ENCODE measurements around the gene LRP1B. TPM values are rescaled to one million over a fixed set of nuclear protein-coding genes. Genes with fewer than 3 reads are reported as not detected.

LRP1B gene
- total and polyA plus RNA-seq, 2 donors from 2014 or later: 0.69 to 1.2 TPM

DNA sequence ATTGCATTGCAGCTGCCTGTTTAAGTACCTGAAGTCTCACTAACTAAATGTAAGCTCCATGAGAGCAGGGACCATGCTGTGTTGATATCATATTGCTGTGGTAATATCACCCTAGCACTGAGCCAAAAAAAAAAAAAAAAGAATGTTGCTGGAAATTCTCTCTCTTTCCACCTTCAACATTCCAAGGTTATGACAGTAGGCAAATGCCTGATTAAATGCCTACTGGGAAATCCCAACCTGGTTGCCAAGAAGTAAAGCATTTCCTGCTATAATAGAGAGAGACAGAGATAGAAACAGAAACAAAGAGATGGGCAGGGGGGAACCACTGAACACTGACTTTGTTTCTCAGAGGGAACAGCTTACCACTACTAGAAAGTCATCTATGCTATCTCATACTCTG, 1604.2 kb downstream of the LRP1B start:
- no peaks in the 10 kb centered on the region for H3K9me3 ChIP-seq (ENCODE audit: control insufficient read depth in 2 of 3, insufficient read depth in 1 of 3, low read length in 3 of 3)
- DNase-seq: no peak
- no peaks in the 10 kb centered on the region for H3K27me3 ChIP-seq (ENCODE audit: control insufficient read depth, insufficient read depth, low read length)
- FAIRE-seq: no peak
- no peaks in the 10 kb centered on the region for H3K4me1 ChIP-seq (ENCODE audit: control insufficient read depth in 2 of 3, insufficient read depth in 2 of 3, low read depth in 1 of 3, low read length in 3 of 3)
- no peak overlapping the region for H3K9ac ChIP-seq (ENCODE audit: low read length in 3 of 3)
- H3K4me3 ChIP-seq (ENCODE audit: low read length in 3 of 3): no peak overlapping the region
- no peaks in the 10 kb centered on the region for H3K36me3 ChIP-seq (ENCODE audit: control insufficient read depth in 2 of 3, insufficient read depth in 3 of 3, low read length in 3 of 3)
- intact Hi-C loops (cut with DNase I): no loop called here
- TF ChIP-seq, protein P1, sequence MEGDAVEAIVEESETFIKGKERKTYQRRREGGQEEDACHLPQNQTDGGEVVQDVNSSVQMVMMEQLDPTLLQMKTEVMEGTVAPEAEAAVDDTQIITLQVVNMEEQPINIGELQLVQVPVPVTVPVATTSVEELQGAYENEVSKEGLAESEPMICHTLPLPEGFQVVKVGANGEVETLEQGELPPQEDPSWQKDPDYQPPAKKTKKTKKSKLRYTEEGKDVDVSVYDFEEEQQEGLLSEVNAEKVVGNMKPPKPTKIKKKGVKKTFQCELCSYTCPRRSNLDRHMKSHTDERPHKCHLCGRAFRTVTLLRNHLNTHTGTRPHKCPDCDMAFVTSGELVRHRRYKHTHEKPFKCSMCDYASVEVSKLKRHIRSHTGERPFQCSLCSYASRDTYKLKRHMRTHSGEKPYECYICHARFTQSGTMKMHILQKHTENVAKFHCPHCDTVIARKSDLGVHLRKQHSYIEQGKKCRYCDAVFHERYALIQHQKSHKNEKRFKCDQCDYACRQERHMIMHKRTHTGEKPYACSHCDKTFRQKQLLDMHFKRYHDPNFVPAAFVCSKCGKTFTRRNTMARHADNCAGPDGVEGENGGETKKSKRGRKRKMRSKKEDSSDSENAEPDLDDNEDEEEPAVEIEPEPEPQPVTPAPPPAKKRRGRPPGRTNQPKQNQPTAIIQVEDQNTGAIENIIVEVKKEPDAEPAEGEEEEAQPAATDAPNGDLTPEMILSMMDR (IDR thresholded peaks at IDR 0.05; ENCODE audit: borderline replicate concordance, extremely low read depth, insufficient read depth): no peak
- H3K27ac ChIP-seq (ENCODE audit: low read depth in 2 of 2, low read length in 2 of 2): no peak overlapping the region

DNA sequence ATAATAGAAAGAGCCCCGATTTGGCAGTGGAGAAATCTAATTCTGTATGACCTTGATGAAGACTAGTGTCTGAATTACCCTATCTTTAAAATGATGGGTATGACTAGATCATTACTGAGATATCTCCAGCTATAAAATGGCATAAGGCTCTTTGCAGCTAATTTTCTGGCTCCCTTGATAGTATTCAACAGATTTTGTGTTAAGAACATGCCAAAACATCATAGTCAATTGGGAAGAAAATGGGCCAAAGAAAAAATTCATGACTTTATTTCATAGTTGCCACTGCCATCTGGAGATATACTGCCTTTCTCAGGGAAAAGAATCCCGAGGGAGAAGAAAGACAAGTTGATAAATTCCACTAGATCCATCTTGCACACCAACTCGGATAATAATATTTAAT, 1618.7 kb downstream of the LRP1B start:
- FAIRE-seq (no peak), DNase-seq (no peak)
- Histone ChIP-seq H3K4me3 (ENCODE audit: low read length in 3 of 3) (no peak overlapping the region), H3K27me3 (ENCODE audit: control insufficient read depth, insufficient read depth, low read length) (no peaks in the 10 kb centered on the region), H3K9ac (ENCODE audit: low read length in 3 of 3) (no peak overlapping the region), H3K27ac (ENCODE audit: low read depth in 2 of 2, low read length in 2 of 2) (no peak overlapping the region), H3K9me3 (ENCODE audit: control insufficient read depth in 2 of 3, insufficient read depth in 1 of 3, low read length in 3 of 3) (no peaks in the 10 kb centered on the region), H3K4me1 (ENCODE audit: control insufficient read depth in 2 of 3, insufficient read depth in 2 of 3, low read depth in 1 of 3, low read length in 3 of 3) (no peaks in the 10 kb centered on the region), H3K36me3 (ENCODE audit: control insufficient read depth in 2 of 3, insufficient read depth in 3 of 3, low read length in 3 of 3) (no peaks in the 10 kb centered on the region)
- TF ChIP-seq, protein P1 (IDR thresholded peaks at IDR 0.05; ENCODE audit: borderline replicate concordance, extremely low read depth, insufficient read depth): no peak
- intact Hi-C loops (cut with DNase I): no loop called here

DNA sequence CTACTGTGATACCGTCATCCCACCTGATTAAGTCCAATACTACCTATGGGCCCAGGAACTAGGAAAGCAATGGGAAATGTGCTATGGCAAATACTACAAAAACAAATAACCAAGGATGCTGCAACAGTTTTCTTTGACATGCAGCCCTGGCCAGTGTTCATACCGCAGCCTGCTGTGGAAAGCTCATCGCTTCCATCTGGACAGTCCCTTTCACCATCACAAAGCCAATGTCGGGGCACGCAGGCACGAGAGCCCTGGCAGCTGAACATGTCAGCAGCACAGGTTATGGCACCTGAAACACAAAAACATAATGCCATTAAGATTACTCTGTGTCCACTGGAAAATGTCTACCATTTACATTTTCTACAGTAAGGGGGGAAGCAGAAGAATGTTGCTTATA, 1621.1 kb downstream of the LRP1B start:
- TF ChIP-seq, protein P1 (IDR thresholded peaks at IDR 0.05; ENCODE audit: borderline replicate concordance, extremely low read depth, insufficient read depth): no peak
- DNase-seq (no peak), FAIRE-seq (no peak)

DNA sequence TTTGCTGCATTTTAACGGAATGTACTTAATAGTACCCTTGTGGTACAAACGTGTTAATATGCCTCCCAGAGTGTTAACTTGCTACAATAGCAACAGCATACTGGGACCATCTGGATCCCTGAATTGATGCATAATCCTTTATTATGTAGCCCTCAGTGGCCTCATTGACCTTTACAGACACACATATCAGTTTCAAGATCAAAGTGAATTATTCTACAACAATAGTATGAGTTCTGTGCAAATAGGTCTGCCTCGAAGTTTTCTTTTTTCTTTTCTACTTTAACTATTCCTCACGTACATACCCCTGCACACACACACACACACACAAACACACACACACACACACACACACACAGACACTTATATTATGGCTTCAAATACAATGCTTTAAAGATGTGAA, 1622.1 kb downstream of the LRP1B start:
- Histone ChIP-seq H3K36me3 (ENCODE audit: control insufficient read depth in 2 of 3, insufficient read depth in 3 of 3, low read length in 3 of 3) (no peaks in the 10 kb centered on the region), H3K27ac (ENCODE audit: low read depth in 2 of 2, low read length in 2 of 2) (no peak overlapping the region), H3K4me1 (ENCODE audit: control insufficient read depth in 2 of 3, insufficient read depth in 2 of 3, low read depth in 1 of 3, low read length in 3 of 3) (no peaks in the 10 kb centered on the region), H3K4me3 (ENCODE audit: low read length in 3 of 3) (no peak overlapping the region), H3K27me3 (ENCODE audit: control insufficient read depth, insufficient read depth, low read length) (no peaks in the 10 kb centered on the region), H3K9me3 (ENCODE audit: control insufficient read depth in 2 of 3, insufficient read depth in 1 of 3, low read length in 3 of 3) (no peaks in the 10 kb centered on the region), H3K9ac (ENCODE audit: low read length in 3 of 3) (no peak overlapping the region)
- intact Hi-C loops (cut with DNase I): no loop called here
- TF ChIP-seq, protein P1 (IDR thresholded peaks at IDR 0.05; ENCODE audit: borderline replicate concordance, extremely low read depth, insufficient read depth): no peak
- DNase-seq: no peak
- FAIRE-seq: no peak

More for the DNA sequence above, 1621.1 kb downstream of the LRP1B start:
- no peaks in the 10 kb centered on the region for H3K9me3 ChIP-seq (ENCODE audit: control insufficient read depth in 2 of 3, insufficient read depth in 1 of 3, low read length in 3 of 3)
- no peak overlapping the region for H3K4me3 ChIP-seq (ENCODE audit: low read length in 3 of 3)
- no peak overlapping the region for H3K27ac ChIP-seq (ENCODE audit: low read depth in 2 of 2, low read length in 2 of 2)
- no peak overlapping the region for H3K9ac ChIP-seq (ENCODE audit: low read length in 3 of 3)
- H3K4me1 ChIP-seq (ENCODE audit: control insufficient read depth in 2 of 3, insufficient read depth in 2 of 3, low read depth in 1 of 3, low read length in 3 of 3): no peaks in the 10 kb centered on the region
- H3K27me3 ChIP-seq (ENCODE audit: control insufficient read depth, insufficient read depth, low read length): no peaks in the 10 kb centered on the region
- no peaks in the 10 kb centered on the region for H3K36me3 ChIP-seq (ENCODE audit: control insufficient read depth in 2 of 3, insufficient read depth in 3 of 3, low read length in 3 of 3)
- intact Hi-C loops (cut with DNase I): no loop called here
